HEK293 (cell line): ENCODE data around the gene ZFAND3.

ENCODE experiments used
- ZSCAN23 ChIP-seq: fragments of 450-650 bp; formaldehyde crosslinking; IDR thresholded peaks from 2 replicates; pipeline ENCODE4 v1.5.1; 2016; ENCODE audit warnings: missing biosample characterization, missing genetic modification characterization
- TF ChIP-seq, protein P1 (sequence below): fragments of 450-650 bp; formaldehyde crosslinking; IDR thresholded peaks from 2 replicates; pipeline ENCODE4 v1.5.0; 2017; ENCODE audit warnings: missing biosample characterization, missing genetic modification characterization, borderline replicate concordance

DNA sequence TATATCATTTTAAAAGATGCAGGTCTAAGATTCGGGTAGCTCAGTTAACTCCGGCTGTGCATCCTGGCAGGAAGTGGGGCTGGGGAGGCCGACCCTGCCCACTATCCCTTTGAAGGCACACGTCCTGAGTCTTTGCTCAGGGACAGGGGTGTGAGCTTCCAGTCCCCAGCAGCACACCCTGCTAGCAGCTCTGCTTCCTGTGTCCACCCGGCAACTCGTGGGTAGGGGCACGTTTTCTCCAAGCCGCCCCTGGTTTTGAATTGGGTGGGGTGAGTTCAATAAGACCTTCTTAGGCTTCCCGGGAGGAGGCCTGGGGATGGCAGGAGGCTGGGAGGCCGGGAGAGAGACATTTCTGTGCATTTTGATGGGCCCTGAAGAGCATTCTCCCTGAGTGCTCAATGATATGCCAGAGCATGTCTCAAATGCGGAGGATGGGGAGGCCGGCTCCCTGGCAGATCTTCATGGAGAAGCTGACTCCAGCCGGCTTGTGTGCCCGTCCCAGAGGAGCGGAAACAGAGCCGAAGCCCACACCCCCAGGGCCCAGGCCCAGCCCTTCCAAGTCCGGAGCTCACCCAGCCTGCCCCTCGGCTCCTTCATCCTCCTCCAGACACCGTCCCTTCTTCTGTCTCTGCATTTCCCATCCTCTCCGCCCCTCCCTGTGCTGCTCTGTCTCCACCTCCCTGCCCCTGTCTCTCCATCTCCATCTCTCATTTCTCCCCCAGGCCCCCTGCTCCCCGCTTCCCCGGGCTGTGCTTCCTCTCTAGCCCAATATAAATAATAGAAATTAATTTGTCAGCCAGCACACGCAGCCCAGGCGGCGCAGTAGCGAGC, 36.3 kb upstream of the ZFAND3 start:
- TF ChIP-seq, protein P1, sequence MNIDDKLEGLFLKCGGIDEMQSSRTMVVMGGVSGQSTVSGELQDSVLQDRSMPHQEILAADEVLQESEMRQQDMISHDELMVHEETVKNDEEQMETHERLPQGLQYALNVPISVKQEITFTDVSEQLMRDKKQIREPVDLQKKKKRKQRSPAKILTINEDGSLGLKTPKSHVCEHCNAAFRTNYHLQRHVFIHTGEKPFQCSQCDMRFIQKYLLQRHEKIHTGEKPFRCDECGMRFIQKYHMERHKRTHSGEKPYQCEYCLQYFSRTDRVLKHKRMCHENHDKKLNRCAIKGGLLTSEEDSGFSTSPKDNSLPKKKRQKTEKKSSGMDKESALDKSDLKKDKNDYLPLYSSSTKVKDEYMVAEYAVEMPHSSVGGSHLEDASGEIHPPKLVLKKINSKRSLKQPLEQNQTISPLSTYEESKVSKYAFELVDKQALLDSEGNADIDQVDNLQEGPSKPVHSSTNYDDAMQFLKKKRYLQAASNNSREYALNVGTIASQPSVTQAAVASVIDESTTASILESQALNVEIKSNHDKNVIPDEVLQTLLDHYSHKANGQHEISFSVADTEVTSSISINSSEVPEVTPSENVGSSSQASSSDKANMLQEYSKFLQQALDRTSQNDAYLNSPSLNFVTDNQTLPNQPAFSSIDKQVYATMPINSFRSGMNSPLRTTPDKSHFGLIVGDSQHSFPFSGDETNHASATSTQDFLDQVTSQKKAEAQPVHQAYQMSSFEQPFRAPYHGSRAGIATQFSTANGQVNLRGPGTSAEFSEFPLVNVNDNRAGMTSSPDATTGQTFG = no peak
- TF ChIP-seq ZSCAN23 (tag by site-specific recombination) = no peak
